Fibroblast of pulmonary artery (primary cell): Measurements from ENCODE around the gene UMAD1.

Experiments
- DNase-seq: peaks from one replicate; pipeline ENCODE4 v3.0.0-alpha.2; 2010; ENCODE audit warnings: low read depth
- H3K4me3 ChIP-seq: replicated peaks from 2 replicates; pipeline ENCODE4 v1.5.1; 2011; ENCODE audit warnings: low read depth, mild to moderate bottlenecking, control low read depth, low read length, moderate library complexity
- CTCF ChIP-seq: IDR thresholded peaks from 2 replicates; pipeline ENCODE4 v1.5.1; 2011; ENCODE audit warnings: mild to moderate bottlenecking, control low read depth, low read length, inconsistent platforms; ENCODE audit errors: missing control alignments

Gene UMAD1

DNA sequence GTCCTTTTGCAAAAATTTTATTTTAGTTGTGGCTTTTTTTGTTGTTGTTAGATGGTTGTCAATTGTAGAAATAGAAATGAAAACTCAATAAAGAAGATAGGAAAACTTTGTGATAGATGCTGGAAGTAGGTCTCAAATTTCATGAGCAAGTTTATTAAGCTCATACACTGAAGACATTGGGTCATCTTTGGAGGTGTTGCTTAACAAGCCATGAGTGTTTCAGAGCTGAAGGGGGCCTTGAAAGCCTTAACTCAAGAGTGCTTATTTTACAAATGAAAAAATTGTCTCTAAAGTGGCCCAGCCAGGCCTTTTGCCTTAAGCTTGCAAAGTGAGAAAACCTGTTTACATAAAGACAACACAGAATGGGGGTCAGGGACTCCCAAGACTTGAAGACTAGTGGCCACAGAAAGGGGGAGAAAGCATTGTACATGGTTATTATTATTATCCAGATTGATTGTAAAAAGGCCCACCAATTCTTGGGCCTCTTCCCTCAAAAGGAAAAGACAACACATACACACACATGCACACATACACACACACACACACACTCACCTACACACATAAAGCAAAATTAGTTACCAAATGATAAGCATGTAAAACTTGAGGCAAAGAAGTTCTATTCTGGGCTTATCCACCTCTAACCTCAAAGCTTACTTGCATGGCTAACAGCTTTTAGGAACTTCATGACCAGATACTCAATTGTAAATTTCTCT is 278.3 kb downstream of the UMAD1 start:
- no peak for TF ChIP-seq CTCF
- DNase-seq = no peak

GRCh38 chr7:7919449-7919945 is 278.9 kb downstream of the UMAD1 start:
- TF ChIP-seq CTCF = no peak
- no peak for DNase-seq
- no peak overlapping the region for H3K4me3 ChIP-seq

More for the DNA sequence above, 278.3 kb downstream of the UMAD1 start:
- no peak overlapping the region for H3K4me3 ChIP-seq

DNA sequence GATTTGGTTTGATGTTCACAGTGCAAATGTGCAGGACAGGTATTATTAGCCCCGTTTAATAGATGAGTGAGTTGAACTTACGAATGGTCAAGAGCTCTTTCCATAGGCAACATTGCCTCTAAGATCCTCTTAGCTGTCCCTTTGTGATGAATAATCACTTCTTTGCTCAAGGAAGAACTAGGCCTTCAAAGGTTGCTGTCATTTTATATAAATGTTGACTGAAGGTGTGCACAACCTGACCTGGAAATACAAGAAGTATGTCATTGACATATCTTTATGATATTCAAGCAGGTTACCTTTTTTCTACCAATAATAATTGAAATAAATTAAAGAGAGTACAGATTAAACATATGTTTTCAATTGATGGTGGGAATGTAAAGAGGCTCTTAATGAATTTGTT is 279.5 kb downstream of the UMAD1 start:
- no peak for TF ChIP-seq CTCF
- H3K4me3 ChIP-seq = no peak overlapping the region
- DNase-seq = no peak

- DNase-seq = no peak
- no peak for TF ChIP-seq CTCF
- no peak overlapping the region for H3K4me3 ChIP-seq
These were observed 279.9 kb downstream of the UMAD1 start for GRCh38 chr7:7920481-7920880.

DNA sequence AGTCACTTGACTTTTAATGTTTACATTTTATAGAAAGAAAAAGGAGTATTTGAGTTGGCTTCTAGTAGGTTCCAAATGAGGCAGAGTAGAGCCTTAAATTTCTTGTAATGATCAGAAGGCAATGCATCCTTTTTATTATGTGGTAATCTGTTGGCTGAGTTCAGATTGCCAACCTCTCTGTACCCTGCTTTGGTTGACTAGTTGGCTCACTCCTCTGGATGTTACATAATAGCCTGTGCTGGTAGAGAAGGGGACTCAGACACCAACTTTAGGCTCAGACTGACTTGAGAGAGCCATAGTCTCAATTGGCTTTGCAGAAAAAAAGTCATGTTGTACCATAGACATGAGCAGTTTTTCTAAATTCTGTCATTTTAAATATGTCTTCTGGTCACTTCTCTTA is 281.3 kb downstream of the UMAD1 start:
- no peak overlapping the region for H3K4me3 ChIP-seq
- no peak for DNase-seq
- no peak for TF ChIP-seq CTCF

- H3K4me3 ChIP-seq = no peak overlapping the region
- no peak for DNase-seq
- no peak for TF ChIP-seq CTCF
These were observed 282.3 kb downstream of the UMAD1 start for GRCh38 chr7:7922684-7923385.
